Measurements from ENCODE around the gene ASB18. TPM values are rescaled to one million over a fixed set of nuclear protein-coding genes. Genes with fewer than 3 reads are reported as not detected.

Gene ASB18
- total and polyA plus RNA-seq, 10 of the 15 experiments (the other 5 are each of a cell fraction or from before 2014, with no cell fraction given): not detected

- in situ Hi-C loops (cut with MboI): no loop called here
- RAD21 ChIA-PET (ENCODE audit: unreplicated experiment): no interaction called here
Observed at GRCh38 chr2:236284208-236284607, 20.0 kb upstream of the ASB18 start.

GRCh38 chr2:236282406-236282805, 18.2 kb upstream of the ASB18 start:
- no peaks in the 10 kb centered on the region for H4K20me1 ChIP-seq (ENCODE audit: control insufficient read depth, insufficient read depth)
- TF ChIP-seq HDAC6 (IDR thresholded peaks at IDR 0.05; ENCODE audit: unreplicated experiment) (no peak), YY1 (IDR thresholded peaks at IDR 0.05; ENCODE audit: low read depth, low read length) (no peak), USF1 (IDR thresholded peaks at IDR 0.05; ENCODE audit: borderline replicate concordance, extremely low read length, insufficient read depth, low read depth, low read length) (no peak), E4F1 (IDR thresholded peaks at IDR 0.05; ENCODE audit: borderline replicate concordance, partially characterized antibody) (no peak), ZBTB4 (CRISPR knock-in tag; IDR thresholded peaks at IDR 0.05) (no peak), SP1 (IDR thresholded peaks at IDR 0.05; ENCODE audit: low read depth, low read length) (no peak), SREBF1 (IDR thresholded peaks at IDR 0.05; ENCODE audit: low read length) (no peak)

More at GRCh38 chr2:236284208-236284607, 20.0 kb upstream of the ASB18 start:
- Histone ChIP-seq H3K79me2 (ENCODE audit: control insufficient read depth, insufficient read depth, low read length) (no peaks in the 10 kb centered on the region), H3K27ac (ENCODE audit: control insufficient read depth, insufficient read depth) (no peak overlapping the region), H3K27me3 (replicated peaks in 1 of 2; ENCODE audit: control insufficient read depth in 2 of 2, insufficient read depth in 2 of 2, low read length in 1 of 2) (no peaks in the 10 kb centered on the region), H3K36me3 (ENCODE audit: control insufficient read depth in 2 of 2, insufficient read depth in 2 of 2, low read length in 1 of 2) (no peaks in the 10 kb centered on the region), H3K9ac (ENCODE audit: control insufficient read depth, insufficient read depth, low read length) (no peak overlapping the region), H2AFZ (ENCODE audit: control insufficient read depth, low read depth, low read length) (no peak overlapping the region), H4K20me1 (ENCODE audit: control insufficient read depth, insufficient read depth) (no peaks in the 10 kb centered on the region), H3K4me2 (ENCODE audit: control insufficient read depth, insufficient read depth) (no peak overlapping the region), H3K4me1 (ENCODE audit: control insufficient read depth, insufficient read depth, low read length) (no peaks in the 10 kb centered on the region), H3K4me3 (no peak overlapping the region), H3K9me3 (replicated peaks; ENCODE audit: control insufficient read depth, insufficient read depth, low read length) (no peaks in the 10 kb centered on the region)
- no peak for ATAC-seq
- FAIRE-seq: no peak
- WGBS (ENCODE audit: insufficient coverage, insufficient replicate concordance, low lambda C conversion rate, missing lambda C conversion rate): 0% methylated on average over 1 of the region's 1 CpG
- BruUV-seq (replicated peaks): no TSS peak
- TF ChIP-seq LARP7 (IDR thresholded peaks at IDR 0.05) (no peak), SIN3A (IDR thresholded peaks at IDR 0.05; ENCODE audit: low read depth, low read length) (no peak), USF1 (IDR thresholded peaks at IDR 0.05; ENCODE audit: borderline replicate concordance, extremely low read length, insufficient read depth, low read depth, low read length) (no peak), BMI1 (IDR thresholded peaks at IDR 0.05; ENCODE audit: borderline replicate concordance) (no peak)
- no peak for DNase-seq (ENCODE audit: low read depth, low spot score)
- ChIA-PET SMC1A (ENCODE audit: uncharacterized antibody, unreplicated experiment) (no interaction called here), POLR2A (no interaction called here), CTCF (interaction anchor here (0.6 kb wide), 1 partner anchor 102 kb away, joined by 3 read pairs; no protein-coding TSS in a partner anchor)
- intact Hi-C loops (cut with micrococcal nuclease; ENCODE audit: unreplicated experiment): no loop called here

More at GRCh38 chr2:236282406-236282805, 18.2 kb upstream of the ASB18 start:
- no peaks in the 10 kb centered on the region for H3K9me3 ChIP-seq (replicated peaks; ENCODE audit: control insufficient read depth, insufficient read depth, low read length)
- no peak overlapping the region for H3K4me3 ChIP-seq
- no peak for DNase-seq (ENCODE audit: low read depth, low spot score)
- H2AFZ ChIP-seq (ENCODE audit: control insufficient read depth, low read depth, low read length): no peak overlapping the region
- no peak overlapping the region for H3K4me2 ChIP-seq (ENCODE audit: control insufficient read depth, insufficient read depth)
- CTCF ChIA-PET: interaction anchor here (0.6 kb wide), 1 partner anchor 451 kb away, joined by 3 read pairs; no protein-coding TSS in a partner anchor
- no peaks in the 10 kb centered on the region for H3K36me3 ChIP-seq (ENCODE audit: control insufficient read depth in 2 of 2, insufficient read depth in 2 of 2, low read length in 1 of 2)
- in situ Hi-C loops (cut with MboI): no loop called here
- POLR2A ChIA-PET: no interaction called here
- WGBS (ENCODE audit: insufficient coverage, insufficient replicate concordance, low lambda C conversion rate, missing lambda C conversion rate): 11% methylated on average over 1 of the region's 1 CpG
- ATAC-seq: no peak
- RAD21 ChIA-PET (ENCODE audit: unreplicated experiment): no interaction called here
- FAIRE-seq: no peak
- no TSS peak for BruUV-seq (replicated peaks)
- H3K4me1 ChIP-seq (ENCODE audit: control insufficient read depth, insufficient read depth, low read length): no peaks in the 10 kb centered on the region
- intact Hi-C loops (cut with micrococcal nuclease; ENCODE audit: unreplicated experiment): no loop called here
- H3K27me3 ChIP-seq (replicated peaks in 1 of 2; ENCODE audit: control insufficient read depth in 2 of 2, insufficient read depth in 2 of 2, low read length in 1 of 2): no peaks in the 10 kb centered on the region
- no peaks in the 10 kb centered on the region for H3K79me2 ChIP-seq (ENCODE audit: control insufficient read depth, insufficient read depth, low read length)
- H3K9ac ChIP-seq (ENCODE audit: control insufficient read depth, insufficient read depth, low read length): no peak overlapping the region
- SMC1A ChIA-PET (ENCODE audit: uncharacterized antibody, unreplicated experiment): no interaction called here
- H3K27ac ChIP-seq (ENCODE audit: control insufficient read depth, insufficient read depth): no peak overlapping the region

All from GM12878 (cell line).